GM23338 (cell line): ENCODE measurements around the gene SCN7A. TPM values are rescaled to one million over a fixed set of nuclear protein-coding genes. Genes with fewer than 3 reads are reported as not detected.

Experiments used
- ATAC-seq: fragments of 200-7000 bp; cut with Tn5 transposase; 3 replicates; pipeline ENCODE4 v1.9.1; 2020
- DNase-seq: peaks from one replicate; pipeline ENCODE4 v3.0.0-alpha.2; 2015; ENCODE audit warnings: low spot score
- H2AFZ ChIP-seq: fragments of 200-600 bp; sonication (generic); 2 replicates; pipeline ENCODE4 v1.8.0; 2016; ENCODE audit warnings: antibody characterized with exemption, mild to moderate bottlenecking, moderate library complexity
- H3F3A ChIP-seq: fragments of 200-600 bp; sonication (generic); replicated peaks from 2 replicates; pipeline ENCODE4 v1.8.0; 2017; ENCODE audit warnings: antibody characterized with exemption, mixed run types, low read depth
- H3K27ac ChIP-seq: fragments of 200-600 bp; sonication (generic); 2 replicates; pipeline ENCODE4 v1.6.1; 2016; ENCODE audit warnings: low read depth
- H3K27me3 ChIP-seq: fragments of 200-600 bp; sonication (generic); 2 replicates; pipeline ENCODE4 v1.8.0; 2016; ENCODE audit warnings: mild to moderate bottlenecking, mixed run types, moderate library complexity; ENCODE audit not compliant: insufficient read depth
- H3K36me3 ChIP-seq: fragments of 200-600 bp; sonication (generic); 2 replicates; pipeline ENCODE4 v1.8.0; 2016; ENCODE audit warnings: mild to moderate bottlenecking; ENCODE audit not compliant: insufficient read depth
- H3K4me1 ChIP-seq: fragments of 200-600 bp; sonication (generic); 2 replicates; pipeline ENCODE4 v1.8.0; 2016; ENCODE audit warnings: mild to moderate bottlenecking, moderate library complexity; ENCODE audit not compliant: insufficient read depth
- H3K4me2 ChIP-seq: fragments of 200-600 bp; sonication (generic); 2 replicates; pipeline ENCODE4 v1.7.1; 2017; ENCODE audit warnings: mixed run types
- H3K4me3 ChIP-seq: fragments of 200-600 bp; sonication (generic); 2 replicates; pipeline ENCODE4 v1.6.1; 2016; ENCODE audit warnings: mixed run types
- H3K79me2 ChIP-seq: fragments of 200-600 bp; sonication (generic); replicated peaks from 2 replicates; pipeline ENCODE4 v1.8.0; 2017; ENCODE audit warnings: mild to moderate bottlenecking; ENCODE audit not compliant: insufficient read depth
- H3K9me2 ChIP-seq: fragments of 200-600 bp; sonication (generic); 2 replicates; pipeline ENCODE4 v1.8.0; 2017; ENCODE audit not compliant: insufficient read depth
- H4K20me1 ChIP-seq: fragments of 200-600 bp; sonication (generic); replicated peaks from 2 replicates; pipeline ENCODE4 v1.8.0; 2017; ENCODE audit warnings: mild to moderate bottlenecking; ENCODE audit not compliant: insufficient read depth
- H3K27ac Mint-ChIP-seq: 2 replicates; pipeline ENCODE4 v1.8.0; 2020; ENCODE audit warnings: inconsistent platforms, mild to moderate bottlenecking, moderate library complexity, mixed read lengths
- H3K27me3 Mint-ChIP-seq: 3 replicates; pipeline ENCODE4 v1.8.0; 2022; ENCODE audit warnings: low read depth, mild to moderate bottlenecking, moderate library complexity, mixed read lengths, inconsistent platforms; ENCODE audit not compliant: insufficient read depth, poor library complexity
- H3K36me3 Mint-ChIP-seq: 3 replicates; pipeline ENCODE4 v1.8.0; 2021; ENCODE audit warnings: low read depth, mild to moderate bottlenecking, inconsistent platforms, moderate library complexity, mixed read lengths
- H3K4me1 Mint-ChIP-seq: 3 replicates; pipeline ENCODE4 v1.8.0; 2020; ENCODE audit warnings: mild to moderate bottlenecking, inconsistent platforms, mixed read lengths
- H3K4me3 Mint-ChIP-seq: 3 replicates; pipeline ENCODE4 v1.8.0; 2021; ENCODE audit warnings: moderate library complexity, mild to moderate bottlenecking, inconsistent platforms, mixed read lengths
- H3K9me3 Mint-ChIP-seq: 3 replicates; pipeline ENCODE4 v1.8.0; 2020; ENCODE audit warnings: moderate library complexity, mild to moderate bottlenecking, inconsistent platforms, mixed read lengths
- CREB1 ChIP-seq: fragments of 250-450 bp; sonication (Bioruptor Pico); IDR thresholded peaks from 2 replicates; pipeline ENCODE4 v1.5.0; 2020; ENCODE audit warnings: low read depth, mild to moderate bottlenecking, moderate library complexity
- CTCF ChIP-seq, 2 experiments: fragments of 200-600 bp in 1 of 2; sonication (generic) in 1 of 2; conservative IDR thresholded peaks; 2 replicates each; pipeline versions ENCODE4 v1.5.1 to v1.6.1; 2016 to 2017; ENCODE audit warnings: antibody characterized with exemption in 2 of 2, low read depth in 2 of 2, mild to moderate bottlenecking in 2 of 2, moderate library complexity in 1 of 2
- ETS1 ChIP-seq: IDR thresholded peaks from 2 replicates; pipeline ENCODE4 v1.6.1; 2016; ENCODE audit warnings: antibody characterized with exemption
- EZH2 ChIP-seq: fragments of 200-600 bp; sonication (generic); IDR thresholded peaks from one replicate; pipeline ENCODE4 v1.8.0; 2017; ENCODE audit warnings: antibody characterized with exemption, mild to moderate bottlenecking, low read depth; ENCODE audit not compliant: unreplicated experiment
- EZH2phosphoT487 ChIP-seq: fragments of 200-600 bp; sonication (generic); IDR thresholded peaks from one replicate; pipeline ENCODE4 v1.8.1; 2018; ENCODE audit warnings: antibody characterized with exemption; ENCODE audit not compliant: unreplicated experiment
- JUNB ChIP-seq: IDR thresholded peaks from one replicate; pipeline ENCODE4 v1.6.1; 2016; ENCODE audit warnings: antibody characterized with exemption; ENCODE audit not compliant: unreplicated experiment
- NANOG ChIP-seq: IDR thresholded peaks from 2 replicates; pipeline ENCODE4 v1.6.1; 2016; ENCODE audit warnings: antibody characterized with exemption, borderline replicate concordance
- POLR2AphosphoS5 ChIP-seq: IDR thresholded peaks from 2 replicates; pipeline ENCODE4 v1.6.1; 2016; ENCODE audit warnings: antibody characterized with exemption, low read depth
- STAT1 ChIP-seq: IDR thresholded peaks from one replicate; pipeline ENCODE4 v1.6.1; 2016; ENCODE audit warnings: antibody characterized with exemption; ENCODE audit not compliant: unreplicated experiment
- ZNF114 ChIP-seq: fragments of 250-450 bp; sonication (Bioruptor Pico); IDR thresholded peaks from 2 replicates; pipeline ENCODE4 v1.5.0; 2020; ENCODE audit warnings: mild to moderate bottlenecking, moderate library complexity
- ZNF331 ChIP-seq: fragments of 250-450 bp; sonication (Bioruptor Pico); IDR thresholded peaks from 2 replicates; pipeline ENCODE4 v1.5.0; 2020; ENCODE audit warnings: low read depth, mild to moderate bottlenecking, moderate library complexity
- ZNF462 ChIP-seq: fragments of 250-450 bp; sonication (Bioruptor Pico); IDR thresholded peaks from 2 replicates; pipeline ENCODE4 v1.5.0; 2020; ENCODE audit warnings: mild to moderate bottlenecking, moderate library complexity
- polyA plus RNA-seq: library from polyadenylated mRNA; unstranded; fragments of >200 nt; fragmentation: Nextera tagmentation; extraction: Ambion mirVana; gene quantifications from 2 replicates; pipeline ENCODE4 v1.2.1, GENCODE V29; 2016
- total RNA-seq: library from RNA; depleted of rRNA; stranded (reverse); fragments of >200 nt; shearing (Covaris generic); gene quantifications from 2 replicates; pipeline ENCODE4 v1.2.3, GENCODE V29; 2014
- TF ChIP-seq, protein P1 (sequence below): IDR thresholded peaks from one replicate; pipeline ENCODE4 v1.6.1; 2018; ENCODE audit warnings: antibody characterized with exemption; ENCODE audit not compliant: unreplicated experiment

SCN7A gene
- total and polyA plus RNA-seq, 2 experiments from 2014 or later = 0.10 to 0.42 TPM

GRCh38 chr2:166388481-166389070 is 105.5 kb downstream of the SCN7A start:
- Mint-ChIP-seq H3K4me3 (no peak overlapping the region), H3K27me3 (no peaks in the 10 kb centered on the region), H3K36me3 (no peaks in the 10 kb centered on the region), H3K4me1 (no peaks in the 10 kb centered on the region), H3K9me3 (no peaks in the 10 kb centered on the region), H3K27ac (no peak overlapping the region)
- no peaks in the 10 kb centered on the region for H3K79me2 ChIP-seq
- H3K27me3 ChIP-seq = no peaks in the 10 kb centered on the region
- no peak for ATAC-seq
- H3K27ac ChIP-seq = no peak overlapping the region
- no peaks in the 10 kb centered on the region for H3K9me2 ChIP-seq
- no peak overlapping the region for H2AFZ ChIP-seq
- DNase-seq = no peak
- no peak overlapping the region for H3K4me2 ChIP-seq
- H3F3A ChIP-seq = no peaks in the 10 kb centered on the region
- H3K4me1 ChIP-seq = no peaks in the 10 kb centered on the region
- TF ChIP-seq ZNF114 (CRISPR knock-in tag) = no peak
- TF ChIP-seq NANOG = no peak
- no peak for TF ChIP-seq STAT1
- no peak for TF ChIP-seq ZNF462
- no peak for TF ChIP-seq POLR2AphosphoS5
- TF ChIP-seq EZH2phosphoT487 = no peak
- no peak for TF ChIP-seq ETS1
- TF ChIP-seq EZH2 = no peak
- TF ChIP-seq JUNB = no peak
- TF ChIP-seq CTCF (conservative IDR thresholded peaks at IDR 0.05; ENCODE audit: low read depth in 2 of 2) = no peak
- TF ChIP-seq CREB1 (CRISPR knock-in tag) = no peak
- TF ChIP-seq ZNF331 = no peak
- TF ChIP-seq, protein P1, sequence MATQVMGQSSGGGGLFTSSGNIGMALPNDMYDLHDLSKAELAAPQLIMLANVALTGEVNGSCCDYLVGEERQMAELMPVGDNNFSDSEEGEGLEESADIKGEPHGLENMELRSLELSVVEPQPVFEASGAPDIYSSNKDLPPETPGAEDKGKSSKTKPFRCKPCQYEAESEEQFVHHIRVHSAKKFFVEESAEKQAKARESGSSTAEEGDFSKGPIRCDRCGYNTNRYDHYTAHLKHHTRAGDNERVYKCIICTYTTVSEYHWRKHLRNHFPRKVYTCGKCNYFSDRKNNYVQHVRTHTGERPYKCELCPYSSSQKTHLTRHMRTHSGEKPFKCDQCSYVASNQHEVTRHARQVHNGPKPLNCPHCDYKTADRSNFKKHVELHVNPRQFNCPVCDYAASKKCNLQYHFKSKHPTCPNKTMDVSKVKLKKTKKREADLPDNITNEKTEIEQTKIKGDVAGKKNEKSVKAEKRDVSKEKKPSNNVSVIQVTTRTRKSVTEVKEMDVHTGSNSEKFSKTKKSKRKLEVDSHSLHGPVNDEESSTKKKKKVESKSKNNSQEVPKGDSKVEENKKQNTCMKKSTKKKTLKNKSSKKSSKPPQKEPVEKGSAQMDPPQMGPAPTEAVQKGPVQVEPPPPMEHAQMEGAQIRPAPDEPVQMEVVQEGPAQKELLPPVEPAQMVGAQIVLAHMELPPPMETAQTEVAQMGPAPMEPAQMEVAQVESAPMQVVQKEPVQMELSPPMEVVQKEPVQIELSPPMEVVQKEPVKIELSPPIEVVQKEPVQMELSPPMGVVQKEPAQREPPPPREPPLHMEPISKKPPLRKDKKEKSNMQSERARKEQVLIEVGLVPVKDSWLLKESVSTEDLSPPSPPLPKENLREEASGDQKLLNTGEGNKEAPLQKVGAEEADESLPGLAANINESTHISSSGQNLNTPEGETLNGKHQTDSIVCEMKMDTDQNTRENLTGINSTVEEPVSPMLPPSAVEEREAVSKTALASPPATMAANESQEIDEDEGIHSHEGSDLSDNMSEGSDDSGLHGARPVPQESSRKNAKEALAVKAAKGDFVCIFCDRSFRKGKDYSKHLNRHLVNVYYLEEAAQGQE = no peak
- no peaks in the 10 kb centered on the region for H4K20me1 ChIP-seq
- H3K36me3 ChIP-seq = no peaks in the 10 kb centered on the region
- no peak overlapping the region for H3K4me3 ChIP-seq
